Fibroblast of lung (primary cell): ENCODE data around the gene MVP.

Source experiments
- CTCF ChIP-seq, 2 donors: IDR thresholded peaks in 1 of 2; conservative IDR thresholded peaks in 1 of 2; 1 replicate in 1 of 2; 2 replicates in 1 of 2; pipeline ENCODE4 v1.5.1; 2011 to 2012; ENCODE audit warnings: low read length in 2 of 2, control low read depth in 1 of 2, inconsistent platforms in 1 of 2, low read depth in 1 of 2, mild to moderate bottlenecking in 1 of 2
- EZH2 ChIP-seq: IDR thresholded peaks from 2 replicates; pipeline ENCODE4 v1.5.1; 2012; ENCODE audit warnings: low read length, control low read depth, mild to moderate bottlenecking; ENCODE audit errors: missing control alignments

GRCh38 chr16:29815032-29815721 lies 5.1 kb upstream of the MVP start:
- TF ChIP-seq CTCF (conservative IDR thresholded peaks at IDR 0.05 in 1 of 2, IDR thresholded peaks at IDR 0.05 in 1 of 2; ENCODE audit: low read depth in 1 of 2, low read length in 2 of 2) = no peak
- TF ChIP-seq EZH2 = no peak
